ENCODE results near the gene CYB5RL.

The CYB5RL gene

DNA sequence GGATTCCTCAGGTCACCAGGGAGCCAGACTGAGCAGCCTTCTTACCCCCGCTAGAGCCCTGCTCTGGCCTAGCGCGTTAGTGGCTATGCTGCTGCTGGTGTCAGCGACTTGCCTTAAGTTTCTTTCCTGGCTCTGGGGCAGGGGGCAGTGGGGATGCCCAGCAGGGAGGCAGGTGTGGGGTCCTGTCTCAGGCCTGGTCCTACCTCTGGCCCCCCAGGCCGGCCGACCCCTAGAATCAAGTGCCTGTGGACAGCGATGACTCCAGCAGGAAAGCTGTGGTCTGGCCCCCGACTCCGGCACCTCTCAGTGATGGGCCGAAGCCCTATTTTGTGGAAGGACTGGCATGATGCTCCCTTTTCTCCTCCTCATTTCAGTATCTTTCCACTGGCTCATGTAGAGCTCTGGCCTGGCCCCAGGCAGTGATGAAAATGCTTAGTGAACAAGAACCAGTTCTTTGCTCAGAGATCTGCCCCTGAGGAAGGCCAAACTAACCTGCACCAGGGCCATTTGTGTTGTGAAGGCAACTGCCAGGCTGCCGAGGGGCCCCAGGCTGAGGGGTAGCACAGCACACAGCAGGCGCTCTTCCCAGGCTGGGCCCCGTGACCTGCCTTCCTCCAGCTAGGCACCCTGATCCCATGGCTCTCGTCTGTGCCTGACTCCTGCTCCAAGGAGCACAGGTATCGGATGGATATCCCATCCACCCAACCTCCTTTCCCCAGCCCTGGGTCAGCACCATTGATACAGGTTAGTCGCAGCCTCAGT lies 23.8 kb upstream of the CYB5RL start:
- no peak for DNase-seq
- H3K36me3 ChIP-seq: peaks cover 8% of the 10 kb centered on the region
- no peaks in the 10 kb centered on the region for H3K9me3 ChIP-seq
- H3K4me1 ChIP-seq: peaks cover 19% of the 10 kb centered on the region
- H3K4me3 ChIP-seq (ENCODE audit: low read depth, low read length): no peak overlapping the region
- TF ChIP-seq CTCF (IDR thresholded peaks at IDR 0.05; ENCODE audit: low read depth, low read length): no peak
- no peaks in the 10 kb centered on the region for H3K27me3 ChIP-seq

GRCh38 chr1:54222711-54223110 lies 22.9 kb upstream of the CYB5RL start:
- Histone ChIP-seq H3K36me3 (peaks cover 7% of the 10 kb centered on the region), H3K4me3 (ENCODE audit: low read depth, low read length) (no peak overlapping the region), H3K4me1 (peaks cover 10% of the 10 kb centered on the region), H3K27me3 (no peaks in the 10 kb centered on the region), H3K9me3 (no peaks in the 10 kb centered on the region)
- no peak for DNase-seq
- no peak for TF ChIP-seq CTCF (IDR thresholded peaks at IDR 0.05; ENCODE audit: low read depth, low read length)

GRCh38 chr1:54221867-54222484 lies 22.1 kb upstream of the CYB5RL start:
- Histone ChIP-seq H3K36me3 (peaks cover 13% of the 10 kb centered on the region), H3K27me3 (no peaks in the 10 kb centered on the region), H3K4me3 (ENCODE audit: low read depth, low read length) (no peak overlapping the region), H3K9me3 (no peaks in the 10 kb centered on the region), H3K4me1 (peaks cover 6% of the 10 kb centered on the region)
- no peak for DNase-seq
- no peak for TF ChIP-seq CTCF (IDR thresholded peaks at IDR 0.05; ENCODE audit: low read depth, low read length)

GRCh38 chr1:54221113-54221834 lies 21.4 kb upstream of the CYB5RL start:
- Histone ChIP-seq H3K9me3 (no peaks in the 10 kb centered on the region), H3K36me3 (peaks cover 19% of the 10 kb centered on the region), H3K27me3 (no peaks in the 10 kb centered on the region), H3K4me1 (peaks cover 6% of the 10 kb centered on the region), H3K4me3 (ENCODE audit: low read depth, low read length) (no peak overlapping the region)
- TF ChIP-seq CTCF (IDR thresholded peaks at IDR 0.05; ENCODE audit: low read depth, low read length): no peak
- DNase-seq: no peak

DNA sequence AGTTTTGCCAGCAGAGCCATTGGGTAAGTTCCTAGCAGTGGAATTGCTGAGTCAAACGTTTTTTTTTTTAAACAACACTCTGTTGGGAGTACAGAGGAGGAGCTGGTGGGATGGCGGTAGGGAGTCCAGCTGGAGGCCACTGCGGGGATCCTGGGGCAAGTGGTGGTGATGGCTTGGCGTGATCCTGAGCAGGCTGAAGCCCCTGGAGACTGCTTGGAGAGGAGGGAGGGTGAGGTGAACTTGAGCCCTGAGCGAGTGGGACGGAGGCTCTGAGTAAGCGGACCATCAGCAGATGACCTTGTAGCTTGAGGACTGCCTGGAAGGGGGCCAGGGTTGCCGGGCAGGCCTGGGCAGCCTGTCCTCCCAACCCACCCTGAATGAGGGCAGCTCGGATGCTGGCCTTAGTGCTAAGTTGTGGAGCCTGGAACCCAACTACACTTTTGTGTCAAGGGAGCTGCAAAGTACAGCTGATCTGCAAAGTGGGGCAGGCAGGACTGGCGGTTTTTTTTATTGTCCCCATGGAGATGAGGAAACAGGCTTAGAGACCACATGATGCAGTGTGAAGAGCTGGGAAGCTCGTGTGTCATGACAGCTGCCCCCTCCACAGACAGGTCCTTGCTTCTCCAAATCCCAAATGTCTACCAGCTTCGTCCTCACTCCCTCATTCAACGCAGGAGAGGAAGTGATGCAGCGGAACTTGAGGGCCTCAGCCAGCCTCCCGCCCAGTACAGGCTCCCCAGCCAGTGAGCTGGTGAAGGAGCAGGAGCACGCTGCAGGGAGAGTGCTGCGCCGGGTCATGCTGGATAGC lies 20.4 kb upstream of the CYB5RL start:
- H3K4me1 ChIP-seq: peaks cover 6% of the 10 kb centered on the region
- no peaks in the 10 kb centered on the region for H3K9me3 ChIP-seq
- H3K27me3 ChIP-seq: no peaks in the 10 kb centered on the region
- H3K4me3 ChIP-seq (ENCODE audit: low read depth, low read length): no peak overlapping the region
- no peak for DNase-seq
- TF ChIP-seq CTCF (IDR thresholded peaks at IDR 0.05; ENCODE audit: low read depth, low read length): no peak
- H3K36me3 ChIP-seq: peaks cover 29% of the 10 kb centered on the region

Measured in BE2C (cell line).